Activated B cell treated with CpG ODN at 0.5 μM for 24 hours (primary cell): ENCODE data around the gene ZCWPW2. TPM values are rescaled to one million over a fixed set of nuclear protein-coding genes. Genes with fewer than 3 reads are reported as not detected.

Experiments used
- ATAC-seq: fragments of 200-7000 bp; cut with Tn5 transposase; one replicate; pipeline ENCODE4 v1.10.0; 2021; ENCODE audit warnings: low read depth, mild to moderate bottlenecking, moderate library complexity
- CTCF ChIA-PET: fragments of 350-600 bp; sonication (Branson Sonifier 250); formaldehyde crosslinking; loops from one replicate; lab custom pipeline; 2021; ENCODE audit warnings: antibody characterized with exemption; lab: Charles Lee
- POLR2A ChIA-PET: fragments of 350-600 bp; sonication (Branson Sonifier 250); formaldehyde crosslinking; loops from one replicate; lab custom pipeline; 2021; ENCODE audit warnings: antibody characterized with exemption; lab: Charles Lee
- DNase-seq: peaks from one replicate; pipeline ENCODE4 v3.0.0; 2022
- H3K27ac Mint-ChIP-seq: one replicate; pipeline ENCODE4 v1.8.0; 2020; ENCODE audit warnings: mixed read lengths
- H3K27me3 Mint-ChIP-seq: one replicate; pipeline ENCODE4 v1.8.0; 2021; ENCODE audit warnings: mixed read lengths
- H3K36me3 Mint-ChIP-seq: one replicate; pipeline ENCODE4 v1.8.0; 2021; ENCODE audit warnings: low read depth, mixed read lengths
- H3K4me1 Mint-ChIP-seq: one replicate; pipeline ENCODE4 v1.8.0; 2021; ENCODE audit warnings: mixed read lengths
- H3K4me3 Mint-ChIP-seq: one replicate; pipeline ENCODE4 v1.8.0; 2020; ENCODE audit warnings: mild to moderate bottlenecking, mixed read lengths
- H3K9me3 Mint-ChIP-seq: one replicate; pipeline ENCODE4 v1.8.0; 2020; ENCODE audit warnings: mixed read lengths
- intact Hi-C: fragments of 100-400 bp; cut with micrococcal nuclease; formaldehyde crosslinking; loops from one replicate; pipeline ENCODE4 v1.15.1; 2024
- total RNA-seq: library from RNA; stranded (reverse); gene quantifications from 2 replicates; pipeline ENCODE4 v1.2.3, GENCODE V29; 2022
- TF ChIP-seq, protein P1 (sequence below): fragments of 200-600 bp; IDR thresholded peaks from one replicate; pipeline ENCODE4 v1.8.0; 2022; ENCODE audit warnings: antibody characterized with exemption, mild to moderate bottlenecking

ZCWPW2 gene
- total RNA-seq, 1 donor from 2014 or later: not detected

DNA sequence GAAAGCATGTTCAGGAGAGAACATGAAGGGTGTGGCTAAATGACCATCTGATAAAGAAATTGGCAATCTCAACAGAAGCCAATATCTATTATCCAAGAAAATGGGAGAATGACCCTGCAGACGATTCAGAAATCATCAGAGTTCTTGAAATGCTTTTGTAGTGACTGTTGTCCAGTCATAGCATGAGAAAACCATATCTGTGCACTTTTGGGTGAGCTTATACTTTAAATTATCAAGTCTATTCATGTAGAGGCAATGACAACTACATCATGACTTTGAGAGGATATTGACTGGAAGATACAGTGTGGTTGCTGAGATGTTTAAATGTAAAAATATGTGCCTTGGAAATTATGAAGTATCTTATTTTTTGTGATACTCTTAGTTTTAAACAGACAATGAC, 57.7 kb downstream of the ZCWPW2 start:
- Mint-ChIP-seq H3K9me3 (peaks cover 35% of the 10 kb centered on the region), H3K27ac (no peak overlapping the region), H3K4me1 (no peaks in the 10 kb centered on the region), H3K36me3 (no peaks in the 10 kb centered on the region), H3K4me3 (no peak overlapping the region), H3K27me3 (no peaks in the 10 kb centered on the region)
- CTCF ChIA-PET: no interaction called here
- ATAC-seq: no peak
- TF ChIP-seq, protein P1, sequence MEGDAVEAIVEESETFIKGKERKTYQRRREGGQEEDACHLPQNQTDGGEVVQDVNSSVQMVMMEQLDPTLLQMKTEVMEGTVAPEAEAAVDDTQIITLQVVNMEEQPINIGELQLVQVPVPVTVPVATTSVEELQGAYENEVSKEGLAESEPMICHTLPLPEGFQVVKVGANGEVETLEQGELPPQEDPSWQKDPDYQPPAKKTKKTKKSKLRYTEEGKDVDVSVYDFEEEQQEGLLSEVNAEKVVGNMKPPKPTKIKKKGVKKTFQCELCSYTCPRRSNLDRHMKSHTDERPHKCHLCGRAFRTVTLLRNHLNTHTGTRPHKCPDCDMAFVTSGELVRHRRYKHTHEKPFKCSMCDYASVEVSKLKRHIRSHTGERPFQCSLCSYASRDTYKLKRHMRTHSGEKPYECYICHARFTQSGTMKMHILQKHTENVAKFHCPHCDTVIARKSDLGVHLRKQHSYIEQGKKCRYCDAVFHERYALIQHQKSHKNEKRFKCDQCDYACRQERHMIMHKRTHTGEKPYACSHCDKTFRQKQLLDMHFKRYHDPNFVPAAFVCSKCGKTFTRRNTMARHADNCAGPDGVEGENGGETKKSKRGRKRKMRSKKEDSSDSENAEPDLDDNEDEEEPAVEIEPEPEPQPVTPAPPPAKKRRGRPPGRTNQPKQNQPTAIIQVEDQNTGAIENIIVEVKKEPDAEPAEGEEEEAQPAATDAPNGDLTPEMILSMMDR: no peak
- DNase-seq: no peak
- POLR2A ChIA-PET: no interaction called here
- intact Hi-C loops: no loop called here

DNA sequence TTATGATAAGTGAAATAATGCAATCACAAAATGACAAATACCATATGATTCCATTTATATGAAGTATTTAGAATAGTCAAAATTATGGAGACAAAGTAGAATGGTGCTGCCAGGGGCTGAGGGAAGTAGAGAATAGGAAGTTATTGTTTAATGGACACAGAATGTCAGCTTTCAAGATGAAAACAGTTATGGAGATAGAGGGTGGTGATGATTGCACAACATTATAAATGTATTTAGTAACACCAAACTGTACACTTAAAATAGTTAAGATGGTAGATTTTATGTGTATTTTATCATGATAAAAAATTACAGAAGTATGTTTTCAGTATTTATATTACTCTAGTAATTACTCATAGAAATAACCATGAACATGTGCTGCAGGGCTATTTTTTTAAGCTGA, 100.9 kb downstream of the ZCWPW2 start:
- intact Hi-C loops: no loop called here
- H3K27ac Mint-ChIP-seq: no peak overlapping the region
- ChIA-PET CTCF (no interaction called here), POLR2A (no interaction called here)
- H3K27me3 Mint-ChIP-seq: no peaks in the 10 kb centered on the region
- TF ChIP-seq, protein P1: no peak
- no peak overlapping the region for H3K4me3 Mint-ChIP-seq
- DNase-seq (no peak), ATAC-seq (no peak)
- H3K4me1 Mint-ChIP-seq: no peaks in the 10 kb centered on the region
- peaks cover 17% of the 10 kb centered on the region for H3K9me3 Mint-ChIP-seq
- no peaks in the 10 kb centered on the region for H3K36me3 Mint-ChIP-seq

DNA sequence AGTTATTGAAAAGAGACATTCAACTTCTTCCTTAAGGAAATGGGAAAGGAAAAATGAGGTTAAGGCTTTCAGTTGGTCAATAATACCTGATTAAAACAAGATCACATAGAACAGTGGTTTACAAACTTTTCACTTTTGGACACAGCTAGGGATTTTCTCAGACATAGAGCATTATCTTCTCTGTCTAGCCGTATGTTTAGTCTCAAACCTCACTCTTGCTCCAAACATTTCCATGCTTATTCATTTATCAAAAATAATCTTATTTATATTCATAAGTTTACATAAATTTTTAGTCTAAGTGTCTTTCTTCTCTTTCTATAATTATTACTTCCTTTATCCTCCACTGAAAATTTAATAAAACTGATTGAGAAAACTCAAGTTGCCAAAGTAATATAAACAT, 114.3 kb downstream of the ZCWPW2 start:
- CTCF ChIA-PET: no interaction called here
- H3K4me1 Mint-ChIP-seq: no peaks in the 10 kb centered on the region
- POLR2A ChIA-PET: no interaction called here
- peaks cover 6% of the 10 kb centered on the region for H3K9me3 Mint-ChIP-seq
- H3K36me3 Mint-ChIP-seq: no peaks in the 10 kb centered on the region
- TF ChIP-seq, protein P1: no peak
- DNase-seq (no peak), ATAC-seq (no peak)
- H3K27ac Mint-ChIP-seq: no peak overlapping the region
- no peaks in the 10 kb centered on the region for H3K27me3 Mint-ChIP-seq
- no peak overlapping the region for H3K4me3 Mint-ChIP-seq
- intact Hi-C loops: no loop called here

DNA sequence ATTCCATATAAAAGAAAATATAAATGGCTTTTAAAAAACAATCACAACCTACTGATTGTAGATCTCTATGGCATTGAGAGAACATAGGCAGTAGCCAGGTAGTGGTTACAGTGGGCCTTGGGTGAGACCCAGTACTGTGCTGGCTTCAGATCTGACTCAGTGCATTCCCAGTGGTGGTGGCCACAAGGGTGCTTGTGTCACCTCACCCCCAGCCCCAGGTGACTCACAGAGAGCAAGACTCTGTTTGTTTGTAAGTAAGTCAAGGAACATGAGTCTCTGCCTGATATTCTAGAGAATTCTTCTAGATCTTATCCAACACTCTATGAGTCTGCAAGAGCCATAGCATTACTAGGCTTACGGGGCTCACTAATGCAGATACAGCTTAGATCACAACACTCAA, 118.9 kb downstream of the ZCWPW2 start:
- H3K27me3 Mint-ChIP-seq: no peaks in the 10 kb centered on the region
- no peaks in the 10 kb centered on the region for H3K4me1 Mint-ChIP-seq
- H3K36me3 Mint-ChIP-seq: no peaks in the 10 kb centered on the region
- POLR2A ChIA-PET: no interaction called here
- no peak for DNase-seq
- intact Hi-C loops: no loop called here
- H3K4me3 Mint-ChIP-seq: no peak overlapping the region
- CTCF ChIA-PET: no interaction called here
- no peak overlapping the region for H3K27ac Mint-ChIP-seq
- no peak for ATAC-seq
- TF ChIP-seq, protein P1: no peak
- H3K9me3 Mint-ChIP-seq: peaks cover 8% of the 10 kb centered on the region

DNA sequence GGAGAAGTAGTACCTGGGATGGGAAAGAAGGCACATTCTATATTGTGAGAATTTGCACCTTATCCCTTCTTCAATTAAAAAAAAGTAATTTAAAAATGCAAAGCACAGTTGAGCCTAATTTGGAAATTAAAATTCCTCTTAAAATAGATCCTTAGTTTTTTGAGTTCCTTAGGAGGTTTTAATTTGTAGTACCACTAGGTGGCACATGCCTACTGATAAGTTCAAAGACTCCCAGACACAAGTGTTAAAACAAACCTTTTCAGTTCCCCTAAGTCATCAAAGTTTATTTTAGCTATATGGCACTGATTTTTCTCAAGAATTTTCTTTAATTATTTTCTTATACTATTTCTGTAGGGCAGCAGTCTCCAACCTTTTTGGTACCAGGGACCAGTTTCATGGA, 127.7 kb downstream of the ZCWPW2 start:
- ATAC-seq (no peak), DNase-seq (no peak)
- no peak overlapping the region for H3K4me3 Mint-ChIP-seq
- H3K27me3 Mint-ChIP-seq: no peaks in the 10 kb centered on the region
- ChIA-PET CTCF (no interaction called here), POLR2A (no interaction called here)
- no peak overlapping the region for H3K27ac Mint-ChIP-seq
- no peaks in the 10 kb centered on the region for H3K9me3 Mint-ChIP-seq
- no peaks in the 10 kb centered on the region for H3K4me1 Mint-ChIP-seq
- TF ChIP-seq, protein P1: no peak
- intact Hi-C loops: loop anchor here (5.0 kb wide), 1 partner anchor 1721 kb away; no protein-coding TSS in a partner anchor
- H3K36me3 Mint-ChIP-seq: no peaks in the 10 kb centered on the region
